Mucosa of descending colon (tissue), 3 donors: ENCODE data around the gene BLNK. TPM values are rescaled to one million over a fixed set of nuclear protein-coding genes. Genes with fewer than 3 reads are reported as not detected.

Experiments
- ATAC-seq: fragments of 200-7000 bp; cut with Tn5 transposase; one replicate; pipeline ENCODE4 v1.9.1; 2020; ENCODE audit warnings: mild to moderate bottlenecking, moderate library complexity
- DNase-seq, 3 donors: peaks; one replicate each; pipeline ENCODE4 v3.0.0-alpha.2; 2020
- H3K36me3 ChIP-seq: fragments of 200-600 bp; one replicate; pipeline ENCODE4 v1.8.0; 2021; ENCODE audit warnings: low read depth, mild to moderate bottlenecking
- H3K4me1 ChIP-seq: fragments of 200-600 bp; one replicate; pipeline ENCODE4 v1.8.0; 2021; ENCODE audit warnings: low read depth, mild to moderate bottlenecking
- H3K4me3 ChIP-seq: fragments of 200-600 bp; one replicate; pipeline ENCODE4 v1.8.0; 2021; ENCODE audit warnings: mild to moderate bottlenecking
- H3K9me3 ChIP-seq: fragments of 200-600 bp; one replicate; pipeline ENCODE4 v1.8.0; 2021; ENCODE audit warnings: mild to moderate bottlenecking
- intact Hi-C, 2 donors: fragments of 100-400 bp; cut with DNase I in 1 of 2; cut with micrococcal nuclease in 1 of 2; formaldehyde crosslinking; loops; one replicate each; pipeline versions ENCODE4 v1.11.0 to v1.11.1; 2022; cut with DNase I, micrococcal nuclease
- total RNA-seq, 3 donors: library from RNA; stranded (reverse); fragmentation: NEBNext Ultra II Directional in 2 of 3; extraction: Animal tissue kit (Norgen Biotek cat#: 25700) in 2 of 3; gene quantifications; one replicate each; pipeline versions ENCODE4 v1.2.1 to v1.2.4, GENCODE V29; 2021 to 2023
- TF ChIP-seq, protein P1 (sequence below): fragments of 200-600 bp; IDR thresholded peaks from one replicate; pipeline ENCODE4 v1.8.0; 2022; ENCODE audit warnings: antibody characterized with exemption, mild to moderate bottlenecking
- donor health status: DM: no; HTN: no; CAD: no; lungs with moderate emphysema.
- donor health status: DM: no; HTN: no; CAD: no.
- donor health status: DM: no; HTN: yes; CAD: no.

Gene BLNK
- total RNA-seq, 3 donors from 2014 or later: 13.2 to 45.7 (median 30.4) TPM

DNA sequence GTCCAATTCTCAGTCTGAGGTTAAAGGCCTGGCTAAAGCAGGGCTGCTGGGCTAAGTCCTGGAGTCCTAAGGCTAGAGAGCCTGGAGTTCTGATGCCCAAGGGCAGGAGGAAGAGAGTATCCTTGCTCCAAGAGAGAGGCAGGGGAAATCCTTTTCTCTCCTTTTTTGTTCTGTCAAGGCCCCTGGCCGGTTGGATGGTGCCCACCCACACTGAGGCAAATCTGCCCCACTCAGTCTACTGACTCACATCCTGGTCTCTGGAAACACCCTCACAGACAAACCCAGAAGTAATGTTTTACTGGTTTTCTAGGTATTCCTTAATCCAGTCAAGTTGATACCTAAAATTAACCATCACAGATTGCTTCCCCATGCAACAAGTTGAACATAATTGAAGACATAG lies 118.3 kb downstream of the BLNK start:
- no peak overlapping the region for H3K4me3 ChIP-seq
- ATAC-seq (no peak), DNase-seq (no peak)
- TF ChIP-seq, protein P1, sequence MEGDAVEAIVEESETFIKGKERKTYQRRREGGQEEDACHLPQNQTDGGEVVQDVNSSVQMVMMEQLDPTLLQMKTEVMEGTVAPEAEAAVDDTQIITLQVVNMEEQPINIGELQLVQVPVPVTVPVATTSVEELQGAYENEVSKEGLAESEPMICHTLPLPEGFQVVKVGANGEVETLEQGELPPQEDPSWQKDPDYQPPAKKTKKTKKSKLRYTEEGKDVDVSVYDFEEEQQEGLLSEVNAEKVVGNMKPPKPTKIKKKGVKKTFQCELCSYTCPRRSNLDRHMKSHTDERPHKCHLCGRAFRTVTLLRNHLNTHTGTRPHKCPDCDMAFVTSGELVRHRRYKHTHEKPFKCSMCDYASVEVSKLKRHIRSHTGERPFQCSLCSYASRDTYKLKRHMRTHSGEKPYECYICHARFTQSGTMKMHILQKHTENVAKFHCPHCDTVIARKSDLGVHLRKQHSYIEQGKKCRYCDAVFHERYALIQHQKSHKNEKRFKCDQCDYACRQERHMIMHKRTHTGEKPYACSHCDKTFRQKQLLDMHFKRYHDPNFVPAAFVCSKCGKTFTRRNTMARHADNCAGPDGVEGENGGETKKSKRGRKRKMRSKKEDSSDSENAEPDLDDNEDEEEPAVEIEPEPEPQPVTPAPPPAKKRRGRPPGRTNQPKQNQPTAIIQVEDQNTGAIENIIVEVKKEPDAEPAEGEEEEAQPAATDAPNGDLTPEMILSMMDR: no peak
- H3K4me1 ChIP-seq: no peaks in the 10 kb centered on the region
- no peaks in the 10 kb centered on the region for H3K9me3 ChIP-seq
- H3K36me3 ChIP-seq: no peaks in the 10 kb centered on the region
- intact Hi-C loops: no loop called here

DNA sequence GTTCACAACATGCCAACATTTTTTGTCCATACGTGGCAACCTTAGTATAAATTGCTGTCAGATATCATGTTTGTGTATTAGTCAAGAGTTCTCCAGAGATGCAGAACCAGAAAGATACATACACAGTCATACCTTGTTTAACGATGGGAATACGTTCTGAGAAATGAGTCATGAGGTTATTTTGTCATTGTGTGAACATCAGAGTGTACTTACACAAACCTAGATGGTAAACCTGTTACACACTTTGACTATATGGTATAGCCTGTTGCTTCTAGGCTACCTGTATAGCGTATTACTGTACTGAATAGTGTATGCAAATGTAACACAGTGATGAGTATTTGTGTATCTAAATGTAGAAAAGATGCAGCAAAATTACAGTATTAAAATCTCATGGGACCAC lies 118.9 kb downstream of the BLNK start:
- no peak overlapping the region for H3K4me3 ChIP-seq
- no peak for DNase-seq
- ATAC-seq: no peak
- intact Hi-C loops: no loop called here
- H3K36me3 ChIP-seq: no peaks in the 10 kb centered on the region
- no peaks in the 10 kb centered on the region for H3K4me1 ChIP-seq
- H3K9me3 ChIP-seq: no peaks in the 10 kb centered on the region
- TF ChIP-seq, protein P1: no peak

Other genes with a start within 250 kb of the BLNK start
- 1 to 10 TPM; 6.0 to 7.8 (median 6.9) TPM for gene CCNJ, start 228.0 kb downstream of the BLNK start, total RNA-seq
- gene ZNF518A, start 141.3 kb downstream of the BLNK start, total RNA-seq: 10 to 100 TPM; 32.0 to 52.2 (median 34.0) TPM
- not detected for gene DNTT, start 32.9 kb upstream of the BLNK start, total RNA-seq
- not detected for gene OPALIN, start 87.4 kb upstream of the BLNK start, total RNA-seq
- gene TLL2, start 242.4 kb upstream of the BLNK start, total RNA-seq: under 1 TPM; 0.17 to 0.70 (median 0.65) TPM